H4 (cell line): ENCODE measurements around the gene OR2T35. TPM values are rescaled to one million over a fixed set of nuclear protein-coding genes. Genes with fewer than 3 reads are reported as not detected.
"Not testable (repeated sequence)": the region's sequence is repeated elsewhere in the genome, so short reads cannot be mapped to it uniquely, and the experiment has no call there.

Experiments
- DNase-seq: peaks from one replicate; pipeline ENCODE4 v3.0.0-alpha.2; 2015; ENCODE audit warnings: low spot score
- total RNA-seq: library from RNA; depleted of rRNA; stranded (reverse); fragments of >200 nt; shearing (Covaris generic); gene quantifications from 2 replicates; pipeline ENCODE4 v1.2.3, GENCODE V29; 2014; rRNA removed

Gene OR2T35, protein sequence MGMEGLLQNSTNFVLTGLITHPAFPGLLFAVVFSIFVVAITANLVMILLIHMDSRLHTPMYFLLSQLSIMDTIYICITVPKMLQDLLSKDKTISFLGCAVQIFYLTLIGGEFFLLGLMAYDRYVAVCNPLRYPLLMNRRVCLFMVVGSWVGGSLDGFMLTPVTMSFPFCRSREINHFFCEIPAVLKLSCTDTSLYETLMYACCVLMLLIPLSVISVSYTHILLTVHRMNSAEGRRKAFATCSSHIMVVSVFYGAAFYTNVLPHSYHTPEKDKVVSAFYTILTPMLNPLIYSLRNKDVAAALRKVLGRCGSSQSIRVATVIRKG
- not detected in 2 replicates for total RNA-seq

DNA sequence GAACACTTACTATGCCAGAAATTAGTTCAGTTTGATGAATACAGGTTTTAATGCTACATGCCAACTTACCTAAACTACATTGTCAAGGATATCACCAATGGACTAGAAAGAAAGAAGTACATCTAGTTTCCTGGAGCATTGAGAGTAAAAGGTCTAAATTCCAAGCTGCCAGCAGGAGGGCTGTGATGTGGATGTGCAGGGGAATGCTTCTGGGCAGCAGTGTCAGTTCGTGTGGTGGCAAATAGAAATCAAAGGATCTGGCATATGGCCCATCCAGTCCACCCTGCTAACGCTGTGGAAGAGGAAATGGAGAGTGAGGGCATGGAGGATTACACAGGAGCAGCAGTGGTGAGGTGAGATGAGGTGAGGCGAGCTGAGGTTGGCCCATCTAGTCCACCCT, at the start of gene OR2T35:
TSS of gene OR2T35 (minus strand) at position 101 of the 400 bp plus-strand sequence. CDS start 6,020 bp downstream, outside the sequence.
- not testable (repeated sequence) for DNase-seq

DNA sequence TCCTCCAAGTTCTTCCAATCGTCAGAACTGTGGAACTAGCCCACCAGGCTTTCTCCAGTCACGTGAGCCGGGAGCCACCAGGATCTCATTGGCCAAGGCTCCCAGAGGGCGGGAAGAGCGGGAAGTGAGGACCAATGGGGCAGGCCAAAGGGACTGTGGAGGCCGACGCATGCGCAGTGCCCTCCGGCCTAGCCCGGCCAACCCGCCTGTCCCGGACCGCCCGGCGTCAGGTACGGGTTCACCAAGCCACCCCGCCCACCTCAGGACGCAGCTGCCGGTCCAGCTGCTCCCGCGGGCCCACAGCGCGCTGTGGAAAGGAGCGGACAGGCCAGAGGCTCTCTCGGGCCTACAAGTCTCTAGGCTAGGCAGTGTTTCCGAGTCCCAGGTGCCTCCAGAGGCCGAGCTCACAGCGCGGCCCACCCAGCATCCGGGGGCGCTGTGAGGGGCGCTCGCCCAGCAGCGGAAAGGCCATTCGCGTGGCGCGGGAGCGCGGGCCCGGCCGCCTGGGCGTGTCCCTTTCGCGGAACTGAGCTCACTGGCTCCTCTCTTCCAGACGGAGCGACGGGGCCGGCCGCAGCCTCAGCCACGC, 46.6 kb upstream of the OR2T35 start:
- no peak for DNase-seq

DNA sequence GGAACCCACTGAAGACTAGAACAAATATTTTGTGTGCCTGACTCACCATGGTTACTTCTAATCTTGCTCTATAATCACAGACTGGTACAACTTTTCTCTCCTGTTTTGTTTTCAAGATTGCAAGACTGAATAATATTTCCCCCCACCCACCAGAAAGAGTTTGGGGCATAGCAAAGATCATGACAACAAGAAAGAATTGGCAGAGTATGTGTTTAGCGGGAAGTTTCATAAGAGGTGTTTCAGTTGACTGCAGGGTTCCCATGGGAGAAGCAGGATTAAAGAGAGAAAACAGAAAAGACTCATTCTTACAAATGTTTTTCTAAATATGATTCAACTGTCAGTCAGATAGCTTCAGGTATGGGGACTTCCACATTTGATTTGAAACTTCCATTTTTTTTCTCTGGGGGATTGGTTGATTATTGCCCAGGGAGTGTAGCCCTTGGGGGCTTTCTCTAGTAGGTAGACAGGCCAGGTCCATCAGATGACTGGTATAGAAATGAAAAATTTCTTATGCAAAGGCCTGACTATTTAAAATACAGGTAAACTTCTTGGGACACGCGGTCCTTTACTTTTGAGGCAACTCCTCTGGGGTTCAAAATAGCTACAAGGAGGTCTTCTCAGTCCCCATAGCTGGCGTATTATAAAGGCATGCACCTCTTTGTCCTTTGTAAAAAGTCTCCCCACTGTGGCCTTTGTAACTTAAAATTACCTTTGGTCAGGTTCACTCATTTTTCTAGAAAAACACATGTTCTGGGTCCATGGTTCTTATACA, 43.6 kb upstream of the OR2T35 start:
- DNase-seq: no peak

DNA sequence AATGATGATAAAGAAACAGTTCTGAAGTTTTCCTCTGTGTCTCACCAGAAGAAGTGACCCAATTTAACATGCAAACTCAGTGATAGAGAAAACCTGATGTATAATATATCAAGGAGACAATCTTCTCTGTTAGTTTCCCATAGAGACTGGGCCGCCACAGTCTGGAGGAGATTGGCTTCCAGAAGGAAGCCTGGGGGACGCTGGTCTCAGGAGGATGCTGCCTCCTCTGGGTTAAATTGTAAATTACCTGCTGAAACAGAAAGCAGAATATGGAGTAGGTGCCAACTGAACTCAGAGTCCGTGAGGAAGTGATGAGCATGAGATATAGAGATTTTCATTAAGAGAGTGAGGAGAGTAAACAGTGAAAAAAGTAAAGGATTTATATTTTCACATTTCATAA, 41.7 kb upstream of the OR2T35 start:
- DNase-seq: peak; percentile 23

DNA sequence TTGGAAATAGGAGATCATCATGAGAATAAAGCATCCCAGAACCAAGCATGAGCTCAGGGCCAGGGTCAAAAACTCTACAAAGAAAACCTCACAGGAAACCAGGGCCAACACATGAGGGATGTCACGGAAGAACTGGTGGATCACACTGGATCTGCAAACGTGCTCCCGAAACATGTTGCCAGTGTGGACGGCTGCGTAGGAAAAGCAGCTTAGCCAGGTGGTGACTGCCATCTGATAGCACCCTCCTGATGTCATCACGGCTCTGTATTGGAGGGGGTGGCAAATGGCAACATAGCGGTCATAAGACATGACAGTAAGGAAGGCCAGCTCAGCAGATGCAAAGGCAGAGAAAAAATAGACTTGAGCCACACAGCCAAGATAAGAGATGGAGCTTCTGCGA, 36.6 kb upstream of the OR2T35 start:
- DNase-seq: no peak

DNA sequence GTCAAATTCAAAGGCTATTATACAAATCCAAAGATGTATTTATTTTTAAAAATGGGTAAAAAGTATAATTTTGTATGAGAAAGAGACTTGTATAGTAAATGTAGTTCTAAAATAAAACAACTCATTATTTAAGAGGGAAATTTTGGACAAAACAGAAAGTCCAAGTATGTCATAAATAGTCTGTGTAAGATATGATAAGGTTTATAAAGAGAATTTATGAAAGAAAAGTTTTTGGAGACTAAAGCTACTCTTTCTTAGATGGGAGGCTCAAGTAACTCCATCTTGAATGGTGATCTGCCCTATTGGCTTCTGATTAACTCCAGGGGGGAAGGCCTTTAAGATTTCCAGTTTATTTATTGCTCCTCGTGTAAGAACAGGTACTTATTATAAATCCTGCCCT, 24.9 kb upstream of the OR2T35 start:
- no peak for DNase-seq

DNA sequence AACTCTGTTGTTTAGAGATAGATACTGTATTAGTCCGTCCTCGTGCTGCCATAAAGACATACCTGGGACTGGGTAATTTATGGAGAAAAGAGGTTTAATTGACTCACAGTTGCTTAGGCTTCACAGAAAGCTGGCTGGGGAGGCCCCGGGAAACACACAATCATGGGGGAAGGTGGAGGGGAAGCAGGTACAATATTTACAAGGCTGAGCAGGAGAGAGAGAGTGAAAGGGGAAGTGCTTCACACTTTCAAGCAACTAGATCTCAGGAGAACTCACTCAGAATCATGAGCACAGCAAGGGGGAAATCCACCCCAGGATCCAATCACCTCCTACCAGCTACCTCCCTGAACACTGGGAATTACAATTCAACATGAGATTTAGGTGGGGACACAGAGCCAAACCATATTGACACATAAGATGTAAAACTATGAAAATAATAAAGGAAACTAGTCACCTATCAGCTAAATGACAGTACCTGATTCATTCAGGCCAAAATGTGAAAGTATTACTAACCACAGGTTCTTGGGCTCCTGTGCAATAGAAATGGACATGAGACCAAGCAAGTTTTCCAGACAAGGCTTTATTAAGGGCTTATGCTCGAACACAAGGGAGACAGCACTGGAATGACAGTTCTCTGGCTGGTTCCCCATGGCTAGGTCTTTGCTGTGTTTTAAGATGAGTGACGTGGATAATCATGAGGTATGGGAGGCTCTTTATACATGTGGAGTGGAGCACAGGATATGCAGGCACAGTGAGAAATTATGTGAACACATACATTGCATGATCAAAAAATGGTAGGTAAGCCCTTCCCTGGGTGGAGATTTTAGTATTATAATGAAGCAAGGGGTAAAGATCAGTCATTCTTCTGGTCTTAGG, 18.6 kb upstream of the OR2T35 start:
- not testable (repeated sequence) for DNase-seq

DNA sequence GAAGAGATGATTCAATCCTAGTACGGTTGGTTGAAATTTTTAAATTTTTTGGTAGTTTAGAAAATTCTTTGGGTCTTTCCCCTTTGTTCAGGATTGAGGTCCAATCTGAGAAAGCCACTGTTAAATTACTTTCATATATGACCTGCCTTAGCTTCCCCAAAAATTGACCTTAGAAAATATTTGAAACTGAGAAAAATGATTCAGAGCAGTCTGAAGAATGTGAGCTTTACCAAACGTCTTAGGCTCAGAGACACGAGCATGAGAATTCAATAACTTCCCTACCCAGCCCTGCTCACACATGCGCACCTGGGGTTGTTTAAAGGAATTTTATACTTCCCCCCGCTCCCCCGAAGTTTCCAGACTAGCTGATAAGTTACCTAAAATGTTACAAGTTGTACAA, 11.7 kb upstream of the OR2T35 start:
- not testable (repeated sequence) for DNase-seq

DNA sequence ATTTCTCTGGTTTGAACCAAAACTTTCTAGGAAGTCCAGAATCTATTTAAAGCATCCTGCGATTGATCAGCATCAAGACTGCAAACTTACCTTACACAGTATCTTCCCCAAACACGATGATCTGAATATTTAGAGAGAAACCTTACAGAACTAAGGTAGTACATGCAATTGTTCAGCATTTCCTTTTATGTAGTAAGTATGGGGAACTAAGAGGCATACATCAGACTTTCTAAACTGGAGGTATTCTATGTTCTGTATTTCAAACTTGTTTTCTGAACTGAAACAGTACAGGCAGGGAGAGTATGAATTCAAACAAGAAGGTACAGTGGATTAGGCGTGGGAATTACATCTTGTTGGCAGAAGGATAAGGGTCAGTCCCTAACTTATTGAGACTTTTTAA, 10.3 kb upstream of the OR2T35 start, which contains the start of gene OR2T27:
TSS of gene OR2T27 (minus strand) at position 175 of the 400 bp plus-strand sequence. CDS start 4,644 bp downstream, outside the sequence.
- not testable (repeated sequence) for DNase-seq

DNA sequence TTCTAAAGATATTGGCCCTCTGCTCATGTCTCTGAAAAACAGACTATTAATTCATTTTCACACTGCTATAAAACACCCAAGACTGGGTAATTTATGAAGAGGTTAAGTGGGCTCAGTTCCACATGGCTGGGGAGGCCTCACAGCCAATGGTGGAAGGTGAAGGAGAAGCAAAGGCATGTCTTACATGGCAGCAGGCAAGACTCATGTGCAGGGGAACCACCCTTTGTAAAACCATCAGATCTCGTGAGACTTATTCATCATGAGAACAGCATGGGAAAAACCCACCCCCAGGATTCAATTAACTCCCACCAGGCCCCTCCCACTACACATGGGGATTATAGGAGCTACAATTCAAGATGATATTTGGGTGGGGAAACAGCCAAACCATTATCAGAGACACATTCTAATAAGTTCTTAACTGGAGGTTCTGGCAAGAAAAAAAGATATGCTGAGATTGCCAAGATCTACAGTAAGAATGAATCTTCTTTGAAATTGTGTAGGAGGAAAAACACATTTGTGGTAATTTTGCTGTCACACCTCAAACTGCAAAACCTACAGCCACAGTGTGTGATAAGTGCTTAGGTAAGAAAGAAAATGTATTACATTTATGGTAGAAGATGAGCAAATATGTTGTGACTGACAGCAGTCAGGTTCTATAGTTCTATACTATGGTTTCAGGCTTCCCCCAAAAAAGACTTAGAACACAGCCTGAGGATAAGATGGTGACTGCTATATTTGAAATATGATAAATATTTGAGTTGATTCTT, 3.9 kb upstream of the OR2T35 start:
- DNase-seq: not testable (repeated sequence)

DNA sequence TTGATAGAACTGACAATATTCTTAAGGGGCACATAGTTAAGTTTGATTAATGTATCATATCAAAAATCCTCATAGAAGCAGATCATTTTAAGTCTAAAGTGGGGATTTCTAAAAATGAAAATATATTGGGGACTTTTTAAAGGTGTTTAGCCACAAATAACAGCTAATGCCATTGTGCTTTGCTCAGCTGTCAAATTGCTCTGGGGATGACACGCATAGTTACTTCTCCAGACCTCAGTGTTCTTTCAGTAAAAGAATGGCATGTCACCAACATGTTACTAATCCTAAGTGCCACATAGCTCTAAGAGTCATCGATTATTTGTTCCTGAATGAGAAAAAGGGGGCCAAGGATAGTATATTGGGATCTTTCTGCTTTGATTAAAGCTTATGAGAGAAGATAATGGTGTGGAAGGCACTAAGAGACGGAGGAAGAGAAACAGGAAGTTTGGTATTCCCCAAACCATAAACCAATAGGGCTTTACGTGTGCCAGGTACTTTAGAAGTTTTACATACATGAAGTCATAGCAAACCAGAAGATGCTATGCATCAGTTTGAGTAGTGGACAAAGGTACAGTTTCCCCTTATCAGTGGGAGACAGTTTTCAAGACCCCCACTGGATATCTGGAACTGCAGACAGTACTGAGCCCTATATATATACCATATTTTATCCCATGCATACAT, 2.0 kb downstream of the OR2T35 start:
- DNase-seq: not testable (repeated sequence)

DNA sequence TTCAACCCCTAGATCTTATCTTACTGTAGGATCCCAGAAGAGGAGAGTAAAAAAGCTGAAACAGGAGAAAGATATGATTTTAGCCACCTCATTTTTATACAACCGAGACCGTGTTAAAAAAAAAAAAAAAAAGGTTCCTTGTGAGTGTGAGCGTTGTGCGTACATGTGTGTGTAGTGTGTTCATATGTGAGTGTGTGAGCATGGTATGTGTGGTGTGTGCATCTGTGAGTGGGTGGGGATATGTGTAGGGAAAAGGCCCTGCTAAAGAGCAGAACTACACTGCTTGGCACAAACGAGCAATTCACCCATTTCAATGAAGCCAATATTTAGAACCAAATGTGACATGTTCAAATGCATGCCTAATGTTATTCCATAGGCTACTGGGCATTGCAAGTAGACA, 3.5 kb downstream of the OR2T35 start:
- not testable (repeated sequence) for DNase-seq

DNA sequence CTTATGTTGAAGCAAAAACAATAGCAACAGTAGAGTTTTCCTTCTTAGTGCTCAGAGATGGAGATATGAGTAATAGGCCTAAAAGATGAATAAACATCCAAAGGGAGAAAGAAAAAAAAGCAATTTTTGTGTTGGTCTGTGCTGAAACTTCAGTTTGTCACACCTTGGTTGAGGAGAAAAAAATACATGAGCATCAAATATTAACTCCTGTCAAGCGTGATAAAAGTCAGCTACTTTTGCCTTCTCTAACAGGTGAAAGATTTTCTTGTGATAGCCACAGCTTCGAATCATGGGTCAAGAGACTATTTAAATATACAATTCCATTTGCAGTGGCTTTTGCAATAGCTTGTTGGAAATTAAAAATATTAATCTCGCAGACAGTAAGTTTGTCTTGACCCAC, 4.2 kb downstream of the OR2T35 start:
- DNase-seq: not testable (repeated sequence)

DNA sequence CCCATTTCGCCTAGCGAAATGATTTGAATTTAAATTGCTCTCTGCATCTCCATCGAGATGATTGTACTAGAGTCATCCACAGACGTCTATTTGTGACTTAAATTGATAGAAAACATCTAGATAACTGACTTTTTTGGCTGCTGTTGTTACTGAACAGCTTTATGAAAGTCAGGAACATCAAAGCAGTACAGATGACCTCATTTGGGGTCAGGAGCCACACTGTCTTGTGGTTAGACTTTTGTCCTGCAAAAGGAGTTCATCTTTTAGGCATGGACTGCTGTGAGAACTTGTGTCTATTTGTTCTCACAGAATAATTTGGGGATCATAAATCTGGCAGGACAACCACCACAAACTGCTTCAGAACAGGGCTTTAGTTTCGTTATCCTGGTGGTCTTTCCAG, 5.4 kb downstream of the OR2T35 start:
- not testable (repeated sequence) for DNase-seq

DNA sequence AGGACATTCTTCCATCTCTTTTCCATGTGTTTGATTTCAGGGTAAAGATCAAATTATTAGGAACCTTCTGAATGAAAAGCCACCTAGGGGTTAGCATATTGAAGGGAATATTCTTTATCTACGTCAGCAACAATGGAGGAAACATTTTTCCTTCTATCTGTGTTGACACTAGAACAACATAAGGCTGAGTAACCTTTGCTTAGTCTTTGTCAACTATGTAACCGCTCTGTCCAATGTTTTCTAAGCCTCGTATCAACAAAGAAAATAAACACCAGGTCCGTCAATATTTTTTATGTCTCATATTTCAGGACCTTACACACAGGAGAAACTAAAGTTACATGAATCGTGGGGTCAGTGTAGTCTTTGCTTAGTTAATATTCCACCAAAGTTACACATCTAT, 8.5 kb downstream of the OR2T35 start:
- not testable (repeated sequence) for DNase-seq

DNA sequence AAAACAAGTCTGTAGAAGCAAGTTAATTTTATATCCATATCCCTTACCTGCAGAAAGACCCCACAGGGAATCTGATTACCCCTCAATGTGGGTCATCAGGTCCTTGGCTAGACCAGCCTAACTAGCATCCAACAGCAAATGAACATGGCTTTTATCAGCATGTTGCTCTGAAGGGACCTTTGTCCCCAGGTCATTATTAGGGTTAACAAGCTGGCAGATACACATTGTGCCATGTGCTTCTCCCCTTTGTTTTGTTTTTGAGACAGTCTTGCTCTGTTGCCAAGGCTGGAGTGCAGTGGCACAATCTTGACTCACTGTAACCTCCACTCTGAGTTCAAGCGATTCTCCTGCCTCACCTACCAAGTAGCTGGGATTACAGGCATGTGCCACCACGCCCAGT, 10.1 kb downstream of the OR2T35 start, which contains the start of gene OR2T11:
TSS of gene OR2T11 (minus strand) at position 101 of the 400 bp plus-strand sequence. CDS start 7,963 bp downstream, outside the sequence.
- DNase-seq: not testable (repeated sequence)

DNA sequence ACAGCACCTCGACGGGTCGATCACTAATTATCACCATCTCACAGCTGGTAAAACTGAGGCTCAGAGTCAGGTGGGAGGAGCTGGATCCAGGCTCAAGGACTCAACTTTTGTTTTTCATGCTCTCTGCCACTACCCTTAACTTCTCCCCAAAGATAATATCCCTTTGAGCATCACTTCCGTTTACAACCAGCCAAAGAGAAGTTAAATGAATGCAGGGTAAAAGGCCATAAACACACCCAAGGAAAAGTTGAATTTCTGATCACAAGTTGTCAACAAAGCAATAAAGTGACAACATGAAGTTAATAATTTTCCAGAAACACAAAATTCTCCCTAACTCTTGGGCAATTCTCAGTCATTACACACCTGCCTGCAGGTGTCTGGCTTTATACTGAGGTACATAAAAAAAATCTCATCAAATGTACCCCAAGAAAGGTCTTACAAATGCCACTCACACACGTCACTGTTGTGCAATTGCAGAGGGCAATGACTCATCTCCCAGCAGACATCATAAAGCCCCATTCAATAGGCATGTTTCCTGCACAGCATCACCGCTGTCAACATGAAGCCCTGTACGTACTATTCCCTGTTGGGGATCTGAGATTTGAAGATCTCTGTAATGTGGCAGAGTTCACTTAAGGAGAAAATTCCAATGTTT, 13.6 kb downstream of the OR2T35 start:
- no peak for DNase-seq

DNA sequence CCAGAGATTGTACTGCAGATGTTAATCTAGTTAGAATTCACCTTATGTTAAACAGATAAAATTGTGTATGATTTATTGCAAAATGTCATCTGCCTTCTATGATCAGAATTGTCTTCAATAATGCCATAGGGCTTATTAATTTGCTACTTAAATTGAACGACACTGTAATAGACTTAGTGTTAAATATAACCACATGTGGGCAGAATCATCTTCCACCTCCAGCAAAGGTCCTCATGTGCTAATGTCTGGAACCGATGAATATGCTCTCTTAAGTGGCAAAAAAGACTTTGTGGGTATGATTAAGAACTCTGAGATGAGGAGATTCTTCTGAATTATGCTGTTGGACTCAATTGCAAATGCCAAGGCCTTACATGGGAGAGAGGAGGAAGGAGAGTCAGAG, 14.5 kb downstream of the OR2T35 start:
- DNase-seq: no peak
